T-helper 2 cell treated with Interferon-gamma antibody and Interleukin-4, amounts not matched to agents 5 μg/mL and 100 μg/mL, for 36 hours (primary cell): ENCODE measurements around the gene SURF4.

Source experiments
- DNase-seq: peaks from one replicate; pipeline ENCODE4 v3.0.0; 2021; ENCODE audit warnings: low spot score
- H3K27ac Mint-ChIP-seq: one replicate; pipeline ENCODE4 v1.8.0; 2021; ENCODE audit warnings: mild to moderate bottlenecking, mixed read lengths
- H3K27me3 Mint-ChIP-seq: one replicate; pipeline ENCODE4 v1.8.0; 2021; ENCODE audit warnings: low read depth, mixed read lengths
- H3K36me3 Mint-ChIP-seq: one replicate; pipeline ENCODE4 v1.8.0; 2021; ENCODE audit warnings: low read depth, mixed read lengths
- H3K4me1 Mint-ChIP-seq: one replicate; pipeline ENCODE4 v1.8.0; 2021; ENCODE audit warnings: low read depth, mixed read lengths
- H3K4me3 Mint-ChIP-seq: one replicate; pipeline ENCODE4 v1.8.0; 2022; ENCODE audit warnings: mild to moderate bottlenecking, moderate library complexity, mixed read lengths
- H3K9me3 Mint-ChIP-seq: one replicate; pipeline ENCODE4 v1.8.0; 2021; ENCODE audit warnings: mixed read lengths

SURF4 gene

DNA sequence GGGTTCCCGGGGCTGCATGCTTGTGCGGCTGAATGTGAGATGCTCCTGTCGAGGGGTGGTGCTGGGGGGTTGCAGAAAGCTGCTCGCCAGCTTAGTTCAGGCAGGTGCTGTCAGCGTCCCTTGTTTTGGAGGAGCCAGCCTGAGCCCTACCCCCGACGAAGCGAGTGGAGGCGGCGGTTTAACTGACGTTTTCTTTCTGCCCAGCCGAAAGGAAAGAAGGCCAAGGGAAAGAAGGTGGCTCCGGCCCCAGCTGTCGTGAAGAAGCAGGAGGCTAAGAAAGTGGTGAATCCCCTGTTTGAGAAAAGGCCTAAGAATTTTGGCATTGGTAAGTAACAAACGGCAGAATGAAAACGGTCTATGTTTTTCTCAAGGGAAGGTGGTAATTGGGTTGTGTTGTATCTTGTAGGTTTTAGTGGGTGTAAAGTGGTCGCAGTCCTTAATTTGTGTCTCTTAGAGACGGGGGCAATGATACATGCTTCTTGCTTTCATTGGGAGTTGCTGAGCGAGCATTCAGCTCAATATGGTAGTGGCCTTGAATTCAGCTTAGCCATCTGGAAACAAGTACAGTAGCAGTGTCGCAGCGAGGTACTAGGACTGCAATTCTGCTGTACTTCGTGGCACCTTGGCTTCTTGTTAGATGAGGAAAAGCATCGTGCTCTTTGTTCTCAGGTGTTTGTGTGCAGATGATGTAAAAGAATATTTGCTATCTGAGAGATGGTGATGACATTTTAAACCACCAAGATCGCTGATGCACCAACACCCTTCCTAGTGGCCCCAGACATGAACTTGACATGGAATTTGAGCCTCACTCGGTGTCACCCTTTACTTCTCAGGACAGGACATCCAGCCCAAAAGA, 26.9 kb downstream of the SURF4 start:
- no peak for DNase-seq
- peak overlapping the region; percentile 98 for H3K27ac Mint-ChIP-seq
- peaks cover 33% of the 10 kb centered on the region for H3K4me1 Mint-ChIP-seq
- H3K36me3 Mint-ChIP-seq: peaks cover 59% of the 10 kb centered on the region
- H3K9me3 Mint-ChIP-seq: no peaks in the 10 kb centered on the region
- H3K4me3 Mint-ChIP-seq: peak overlapping the region; percentile 99
- no peaks in the 10 kb centered on the region for H3K27me3 Mint-ChIP-seq

DNA sequence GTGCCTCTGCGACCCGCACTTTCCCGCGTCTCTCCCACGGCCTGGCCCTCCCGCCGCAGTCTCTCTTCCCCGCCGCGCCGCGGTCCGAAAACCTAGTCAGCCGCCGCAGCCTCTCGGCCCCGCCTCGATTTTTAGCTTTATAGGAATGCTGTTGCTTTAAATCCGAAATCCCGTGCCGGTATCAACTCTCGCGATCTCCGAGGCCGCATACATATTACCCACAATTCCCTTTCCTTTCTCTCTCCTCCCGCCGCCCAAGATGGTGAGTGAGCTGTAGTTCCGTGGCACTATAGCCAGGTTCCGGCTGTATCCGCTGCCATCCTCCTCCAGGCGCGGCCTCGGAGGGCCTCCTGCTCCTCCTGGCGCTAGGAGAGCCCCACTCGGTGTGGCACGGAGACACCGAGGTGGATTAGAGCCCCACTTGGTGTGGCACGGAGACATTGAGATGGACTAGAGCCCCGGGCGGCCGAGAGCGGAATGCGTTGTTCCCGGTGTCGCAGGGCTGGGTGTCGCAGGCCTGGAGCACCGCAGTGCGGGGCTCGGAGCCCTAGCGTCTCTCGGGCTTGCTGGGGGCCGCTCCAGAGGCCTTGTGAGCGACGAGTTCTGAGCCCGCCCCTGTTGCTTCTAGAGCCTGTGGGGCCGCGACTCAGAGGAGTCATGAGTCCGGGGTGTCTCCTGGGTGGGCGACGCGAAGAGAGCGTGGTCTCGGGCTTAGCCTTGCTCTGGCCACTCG, 27.7 kb downstream of the SURF4 start, which contains the start of the genes MED22 and RPL7A:
TSS of gene MED22 (minus strand) at position 147 of the 733 bp plus-strand sequence. CDS start 1,469 bp downstream, outside the sequence.
TSS of gene RPL7A (plus strand) at position 234 of the 733 bp plus-strand sequence. CDS start at position 260, 26 bp downstream.
- Mint-ChIP-seq H3K4me1 (peaks cover 31% of the 10 kb centered on the region), H3K27me3 (no peaks in the 10 kb centered on the region), H3K36me3 (peaks cover 56% of the 10 kb centered on the region), H3K27ac (peak within 1 kb of the TSS; percentile 98), H3K4me3 (peak within 1 kb of the TSS; percentile 99), H3K9me3 (no peaks in the 10 kb centered on the region)
- peak; percentile 92 for DNase-seq

DNA sequence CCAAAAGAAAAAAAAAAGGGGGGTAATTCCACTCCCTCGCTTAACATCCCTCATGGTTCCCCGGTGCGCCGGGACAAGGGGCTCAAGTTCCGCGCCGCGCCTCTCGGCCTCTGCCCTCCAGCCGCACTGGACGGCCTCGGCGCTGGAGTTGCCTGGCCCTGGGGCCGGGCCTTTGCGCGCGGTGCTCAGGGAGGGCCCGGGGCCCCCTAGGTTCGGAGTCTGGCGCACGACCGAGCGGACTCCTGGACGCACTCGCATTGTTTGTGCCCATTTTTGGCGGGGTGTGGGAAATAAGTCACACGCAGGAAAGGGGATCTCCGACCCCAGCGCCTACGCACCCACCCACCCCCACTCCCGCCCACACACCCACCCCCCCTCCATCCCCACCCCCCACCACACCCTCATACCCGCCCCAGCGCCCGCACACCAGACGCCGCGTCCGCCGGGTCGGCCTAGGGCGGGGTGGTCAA, 28.3 kb downstream of the SURF4 start:
- peaks cover 52% of the 10 kb centered on the region for H3K36me3 Mint-ChIP-seq

DNA sequence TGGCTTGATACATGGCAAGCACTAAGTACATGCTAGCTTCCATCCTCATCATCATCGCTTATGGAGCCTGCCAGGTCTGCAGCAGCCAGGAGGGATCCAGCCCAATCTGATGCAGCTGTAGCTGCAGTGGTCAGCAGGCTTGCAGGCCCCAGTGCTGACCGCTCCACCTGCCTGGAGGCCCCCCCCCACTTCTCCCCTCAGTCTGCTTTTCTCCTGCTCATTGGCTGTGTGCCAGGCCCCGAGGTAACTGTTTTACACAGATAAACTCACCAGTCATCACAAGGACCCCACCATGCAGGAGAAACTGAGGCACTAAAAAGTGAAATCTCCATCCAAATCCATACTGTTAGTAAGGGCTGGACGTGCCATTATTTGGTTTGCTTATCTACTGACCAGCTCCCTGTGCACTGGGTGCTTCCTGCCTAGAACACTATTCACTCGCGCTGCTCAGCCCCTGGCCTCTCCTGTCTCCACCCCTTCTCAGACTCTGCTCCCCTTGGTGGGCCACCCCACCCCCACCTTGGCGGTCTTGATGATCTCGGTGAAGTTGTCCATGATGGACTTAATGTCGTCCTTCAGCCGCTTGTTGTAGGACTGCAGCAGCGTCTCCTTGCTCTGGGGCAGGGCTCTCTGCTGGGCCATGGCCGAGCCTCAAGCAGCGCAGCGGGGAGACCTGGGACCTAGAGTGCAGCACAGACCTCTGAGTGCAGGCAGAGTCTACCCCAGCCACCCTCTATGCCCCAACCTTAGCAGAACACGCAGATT, 29.7 kb downstream of the SURF4 start:
- peaks cover 44% of the 10 kb centered on the region for H3K36me3 Mint-ChIP-seq
- peaks cover 31% of the 10 kb centered on the region for H3K4me1 Mint-ChIP-seq
- H3K27me3 Mint-ChIP-seq: no peaks in the 10 kb centered on the region
- peak overlapping the region; percentile 99 for H3K4me3 Mint-ChIP-seq
- no peaks in the 10 kb centered on the region for H3K9me3 Mint-ChIP-seq
- DNase-seq: no peak
- H3K27ac Mint-ChIP-seq: peak overlapping the region; percentile 78

More for the DNA sequence above, 28.3 kb downstream of the SURF4 start:
- Mint-ChIP-seq H3K4me1 (peaks cover 31% of the 10 kb centered on the region), H3K27me3 (no peaks in the 10 kb centered on the region), H3K4me3 (peak overlapping the region; percentile 99), H3K9me3 (no peaks in the 10 kb centered on the region), H3K27ac (peak overlapping the region; percentile 98)
- DNase-seq: peak; percentile 32

DNA sequence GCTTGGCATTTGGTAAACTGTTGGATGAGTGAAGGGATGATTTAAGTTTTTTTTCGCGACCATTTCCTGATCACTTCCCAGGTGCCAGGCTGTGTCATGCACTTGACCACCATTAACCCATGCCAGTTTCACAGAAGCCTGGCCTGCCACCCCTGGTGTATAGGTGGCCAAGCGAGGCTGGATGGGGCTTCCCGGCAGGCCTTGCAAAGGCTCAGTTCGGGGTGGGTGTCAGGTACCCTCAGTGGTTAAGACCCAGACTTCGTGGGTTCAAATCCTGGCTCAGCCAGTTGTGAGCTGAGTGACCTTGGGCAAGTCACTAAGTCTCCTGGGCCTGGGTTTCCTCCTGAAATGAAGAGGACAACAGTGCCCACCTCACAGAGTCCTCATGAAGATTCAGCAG, 30.3 kb downstream of the SURF4 start:
- no peaks in the 10 kb centered on the region for H3K27me3 Mint-ChIP-seq
- no peak overlapping the region for H3K27ac Mint-ChIP-seq
- peaks cover 39% of the 10 kb centered on the region for H3K36me3 Mint-ChIP-seq
- no peak for DNase-seq
- peaks cover 32% of the 10 kb centered on the region for H3K4me1 Mint-ChIP-seq
- H3K9me3 Mint-ChIP-seq: no peaks in the 10 kb centered on the region
- no peak overlapping the region for H3K4me3 Mint-ChIP-seq

DNA sequence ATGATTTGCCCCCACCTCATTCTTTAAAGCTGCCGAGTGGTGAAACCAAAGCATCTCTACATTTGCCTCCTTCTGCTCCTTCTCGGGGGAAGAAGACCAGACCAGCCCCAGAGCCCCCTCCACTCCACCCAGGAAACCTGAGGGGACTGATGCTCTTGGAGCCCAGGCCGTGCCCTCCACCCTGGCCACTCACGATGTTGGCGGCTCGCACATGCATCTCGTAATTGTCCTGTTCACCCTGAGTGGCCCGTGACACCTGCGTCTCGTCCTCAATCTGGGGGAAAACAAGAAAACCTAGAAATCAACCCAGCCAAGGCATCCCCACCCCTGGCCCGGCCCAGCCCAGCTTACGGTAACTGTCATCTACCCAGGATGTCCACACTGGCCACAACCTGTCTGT, 30.9 kb downstream of the SURF4 start:
- H3K4me3 Mint-ChIP-seq: no peak overlapping the region
- peaks cover 29% of the 10 kb centered on the region for H3K4me1 Mint-ChIP-seq
- no peaks in the 10 kb centered on the region for H3K9me3 Mint-ChIP-seq
- H3K36me3 Mint-ChIP-seq: peaks cover 40% of the 10 kb centered on the region
- H3K27me3 Mint-ChIP-seq: no peaks in the 10 kb centered on the region
- no peak overlapping the region for H3K27ac Mint-ChIP-seq
- no peak for DNase-seq

DNA sequence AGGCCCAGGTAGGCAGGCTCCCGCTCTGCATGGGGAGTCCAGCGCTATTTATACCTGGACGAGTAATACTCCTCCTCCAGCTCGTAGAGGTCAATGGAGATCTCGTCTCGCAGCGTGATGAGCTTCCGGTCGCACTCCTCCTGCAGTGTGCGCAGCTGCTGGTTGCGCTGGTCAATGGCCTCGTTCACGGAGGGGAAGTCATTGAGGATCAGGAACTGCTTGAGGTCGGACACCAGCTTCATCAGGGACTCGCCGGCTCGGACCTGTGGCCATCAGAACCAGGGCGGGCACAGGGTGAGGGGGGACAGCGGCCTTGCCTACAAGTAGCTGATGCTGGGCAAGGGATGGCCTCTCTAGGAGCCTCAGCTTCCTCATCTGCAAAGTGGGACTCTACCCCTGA, 31.8 kb downstream of the SURF4 start:
- no peaks in the 10 kb centered on the region for H3K27me3 Mint-ChIP-seq
- no peaks in the 10 kb centered on the region for H3K9me3 Mint-ChIP-seq
- no peak for DNase-seq
- no peak overlapping the region for H3K4me3 Mint-ChIP-seq
- peaks cover 21% of the 10 kb centered on the region for H3K4me1 Mint-ChIP-seq
- H3K36me3 Mint-ChIP-seq: peaks cover 39% of the 10 kb centered on the region
- H3K27ac Mint-ChIP-seq: no peak overlapping the region

DNA sequence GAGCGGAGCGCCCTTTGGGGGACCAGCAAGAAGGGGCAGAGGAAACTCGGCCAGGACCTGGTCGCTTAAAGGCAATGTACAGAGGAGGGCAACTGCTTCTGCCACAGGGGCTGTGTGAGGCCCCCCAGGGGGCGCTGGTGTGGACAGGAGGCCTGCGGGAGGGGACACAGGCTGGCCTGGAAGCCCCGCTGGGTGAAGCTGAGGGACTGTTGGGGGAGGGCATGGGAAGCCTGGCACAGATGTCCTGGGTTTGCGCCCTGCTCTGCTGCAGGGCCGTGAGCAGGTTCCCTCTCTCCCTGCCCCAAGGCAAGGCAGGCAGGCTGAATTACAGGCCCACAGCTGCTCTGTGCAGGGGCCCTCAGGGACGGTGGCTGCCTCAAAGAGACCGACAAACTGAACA, 33.3 kb downstream of the SURF4 start:
- Mint-ChIP-seq H3K9me3 (no peaks in the 10 kb centered on the region), H3K4me1 (peaks cover 20% of the 10 kb centered on the region)
- no peak for DNase-seq

DNA sequence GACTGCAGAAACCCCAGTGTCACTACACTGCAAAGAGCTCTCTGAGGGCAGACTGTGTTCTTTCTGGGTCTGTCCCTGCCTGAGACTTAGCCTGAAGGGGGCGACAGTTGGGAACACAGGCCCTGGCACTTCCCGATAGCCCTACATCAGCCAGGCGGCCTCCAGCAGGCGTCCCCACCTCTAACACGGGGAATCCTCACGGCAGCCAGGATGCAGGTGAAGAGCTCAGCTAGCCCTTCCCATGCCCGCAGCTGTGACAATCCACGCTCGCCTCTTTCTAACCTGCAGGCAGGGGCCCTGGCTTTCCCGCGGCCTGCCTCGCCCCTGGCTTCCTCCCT, 33.8 kb downstream of the SURF4 start:
- H3K4me3 Mint-ChIP-seq: no peak overlapping the region
- peaks cover 17% of the 10 kb centered on the region for H3K4me1 Mint-ChIP-seq
- H3K9me3 Mint-ChIP-seq: no peaks in the 10 kb centered on the region
- no peaks in the 10 kb centered on the region for H3K27me3 Mint-ChIP-seq
- no peak for DNase-seq
- H3K27ac Mint-ChIP-seq: peak overlapping the region; percentile 41
- peaks cover 33% of the 10 kb centered on the region for H3K36me3 Mint-ChIP-seq

More for the DNA sequence above, 33.3 kb downstream of the SURF4 start:
- peaks cover 34% of the 10 kb centered on the region for H3K36me3 Mint-ChIP-seq
- H3K27me3 Mint-ChIP-seq: no peaks in the 10 kb centered on the region
- H3K27ac Mint-ChIP-seq: no peak overlapping the region
- H3K4me3 Mint-ChIP-seq: no peak overlapping the region

DNA sequence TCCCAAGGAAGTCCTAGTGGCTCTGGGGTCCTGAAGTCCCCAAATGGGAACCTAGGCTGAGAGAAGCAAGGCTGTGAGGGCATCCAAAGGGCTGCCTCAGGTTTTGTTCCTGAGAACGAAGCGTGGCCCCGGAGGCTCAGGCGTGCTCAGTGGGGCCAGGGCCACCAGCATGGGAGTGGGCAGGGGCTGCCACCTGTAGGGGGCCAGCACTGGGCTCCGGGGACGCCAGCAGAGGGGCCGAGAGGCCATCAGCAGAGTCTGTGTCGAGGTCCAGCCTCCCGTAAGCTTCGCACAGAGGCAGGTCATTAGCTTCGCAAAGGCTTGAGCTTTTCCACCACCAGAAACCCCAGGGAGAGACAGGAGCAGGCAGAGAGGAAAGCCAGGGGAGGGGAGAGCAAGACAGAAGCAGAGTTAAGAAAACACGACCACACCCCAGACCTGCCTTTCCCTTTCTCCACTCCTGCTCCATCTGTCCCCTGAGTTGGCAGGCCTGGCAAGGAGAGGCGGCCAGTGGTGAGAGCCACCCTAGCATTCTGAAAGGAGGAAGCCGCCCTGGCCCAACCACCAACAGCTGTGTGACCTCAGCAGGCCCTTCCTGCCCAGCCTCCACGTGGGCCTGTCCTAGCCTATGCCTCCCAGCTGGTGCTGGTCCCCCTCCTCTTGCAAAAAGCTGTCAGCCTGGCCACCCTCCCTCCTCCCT, 34.3 kb downstream of the SURF4 start:
- Mint-ChIP-seq H3K36me3 (peaks cover 32% of the 10 kb centered on the region), H3K27me3 (no peaks in the 10 kb centered on the region), H3K4me3 (no peak overlapping the region), H3K9me3 (no peaks in the 10 kb centered on the region), H3K4me1 (peaks cover 12% of the 10 kb centered on the region), H3K27ac (peak overlapping the region; percentile 41)
- DNase-seq: no peak

DNA sequence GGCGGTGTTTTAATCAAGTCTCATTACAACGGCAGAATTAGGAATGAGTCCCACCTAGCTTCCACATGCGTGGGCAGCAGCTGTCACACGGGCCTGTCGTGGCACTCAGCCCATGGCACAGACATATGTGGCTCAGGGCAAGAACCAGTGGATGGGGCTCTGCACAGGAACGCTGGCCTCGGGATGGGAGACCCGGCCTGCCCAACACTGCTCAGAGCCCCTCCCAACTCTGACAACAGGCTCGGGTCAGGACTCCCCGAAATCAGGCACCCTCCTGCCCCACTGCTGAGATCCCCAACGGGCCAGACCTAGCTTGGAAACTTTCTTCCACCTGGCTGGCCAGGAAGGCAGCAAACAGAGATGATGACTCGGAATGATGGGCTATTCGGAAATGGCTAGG, 34.9 kb downstream of the SURF4 start:
- Mint-ChIP-seq H3K9me3 (no peaks in the 10 kb centered on the region), H3K36me3 (peaks cover 33% of the 10 kb centered on the region), H3K4me1 (peaks cover 10% of the 10 kb centered on the region), H3K4me3 (no peak overlapping the region), H3K27ac (peak overlapping the region; percentile 55), H3K27me3 (no peaks in the 10 kb centered on the region)
- no peak for DNase-seq

DNA sequence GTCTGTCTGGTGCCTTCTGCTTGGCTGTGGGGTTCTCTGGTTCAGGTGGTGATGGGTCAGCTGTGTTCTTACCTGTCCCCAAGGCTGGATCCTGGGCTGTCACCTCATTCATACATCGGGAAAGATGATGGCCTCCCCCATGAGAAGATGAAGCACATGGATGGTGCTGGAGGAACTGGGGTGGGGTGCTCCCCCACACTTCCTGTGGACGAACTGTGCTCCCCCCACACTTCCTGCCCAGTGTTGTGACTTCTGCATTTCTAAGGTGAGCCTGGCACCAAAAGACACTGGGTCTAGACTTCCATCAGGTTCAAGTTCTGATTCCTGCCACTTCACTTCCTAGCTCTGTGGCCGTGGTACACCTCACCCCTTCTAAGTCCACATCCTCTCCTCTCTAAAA, 35.6 kb downstream of the SURF4 start:
- Mint-ChIP-seq H3K27me3 (no peaks in the 10 kb centered on the region), H3K4me1 (peaks cover 11% of the 10 kb centered on the region), H3K36me3 (peaks cover 35% of the 10 kb centered on the region), H3K9me3 (no peaks in the 10 kb centered on the region), H3K27ac (peak overlapping the region; percentile 51), H3K4me3 (no peak overlapping the region)
- no peak for DNase-seq

DNA sequence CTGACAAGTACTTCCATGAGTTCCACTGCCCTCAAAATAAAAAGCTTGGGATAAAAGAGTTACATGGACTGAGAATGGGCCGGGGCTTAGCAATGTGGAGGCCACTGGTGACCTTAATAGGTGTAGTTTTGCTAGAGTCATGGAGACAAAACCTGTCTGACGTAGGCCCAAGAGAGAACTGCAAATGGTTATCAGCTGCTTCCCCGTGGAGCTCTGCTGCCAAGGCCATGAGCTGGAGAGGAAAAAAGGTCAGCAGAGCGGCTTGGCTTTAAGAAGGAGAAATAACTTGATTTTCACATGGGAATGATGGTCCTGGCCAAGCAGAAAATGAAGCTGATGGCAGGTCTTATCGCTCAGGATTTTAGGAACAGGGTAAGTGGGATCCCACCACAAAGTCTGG, 36.2 kb downstream of the SURF4 start:
- H3K4me3 Mint-ChIP-seq: no peak overlapping the region
- peaks cover 35% of the 10 kb centered on the region for H3K36me3 Mint-ChIP-seq
- H3K4me1 Mint-ChIP-seq: peaks cover 15% of the 10 kb centered on the region

More for the DNA sequence above, 36.2 kb downstream of the SURF4 start:
- Mint-ChIP-seq H3K27ac (peak overlapping the region; percentile 31), H3K9me3 (no peaks in the 10 kb centered on the region), H3K27me3 (no peaks in the 10 kb centered on the region)
- DNase-seq: no peak
